Activated T-helper 17 cell treated with anti-CD3 and anti-CD28 coated beads, Interleukin-2, amount 50 U/mL, for 72 hours (primary cell): ENCODE results near the gene RGPD3. TPM values are rescaled to one million over a fixed set of nuclear protein-coding genes. Genes with fewer than 3 reads are reported as not detected.
A peak's percentile ranks its signal among the peaks of the same experiment; 100 is the strongest.
"Not testable (repeated sequence)": the region's sequence is repeated elsewhere in the genome, so short reads cannot be mapped to it uniquely, and the experiment has no call there.

Source experiments
- ATAC-seq: fragments of 150-1000 bp; cut with Tn5 transposase; replicated peaks from 2 replicates; pipeline ENCODE4 v1.10.0; 2021; ENCODE audit warnings: mild to moderate bottlenecking, moderate library complexity
- H3K27ac Mint-ChIP-seq: one replicate; pipeline ENCODE4 v1.8.0; 2022; ENCODE audit warnings: mixed read lengths
- H3K27me3 Mint-ChIP-seq: one replicate; pipeline ENCODE4 v1.8.0; 2022; ENCODE audit warnings: mixed read lengths
- H3K36me3 Mint-ChIP-seq: one replicate; pipeline ENCODE4 v1.8.0; 2022; ENCODE audit warnings: low read depth, mild to moderate bottlenecking, mixed read lengths
- H3K4me1 Mint-ChIP-seq: one replicate; pipeline ENCODE4 v1.8.0; 2022; ENCODE audit warnings: mixed read lengths
- H3K4me3 Mint-ChIP-seq: one replicate; pipeline ENCODE4 v1.8.0; 2022; ENCODE audit warnings: mild to moderate bottlenecking, mixed read lengths
- H3K9me3 Mint-ChIP-seq: one replicate; pipeline ENCODE4 v1.8.0; 2022; ENCODE audit warnings: mixed read lengths
- total RNA-seq, 2 donors: library from RNA; stranded (reverse); gene quantifications; one replicate each; pipeline ENCODE4 v1.2.3, GENCODE V29; 2022

Gene RGPD3
- total RNA-seq, 2 donors from 2014 or later: 0.26 to 0.35 TPM

DNA sequence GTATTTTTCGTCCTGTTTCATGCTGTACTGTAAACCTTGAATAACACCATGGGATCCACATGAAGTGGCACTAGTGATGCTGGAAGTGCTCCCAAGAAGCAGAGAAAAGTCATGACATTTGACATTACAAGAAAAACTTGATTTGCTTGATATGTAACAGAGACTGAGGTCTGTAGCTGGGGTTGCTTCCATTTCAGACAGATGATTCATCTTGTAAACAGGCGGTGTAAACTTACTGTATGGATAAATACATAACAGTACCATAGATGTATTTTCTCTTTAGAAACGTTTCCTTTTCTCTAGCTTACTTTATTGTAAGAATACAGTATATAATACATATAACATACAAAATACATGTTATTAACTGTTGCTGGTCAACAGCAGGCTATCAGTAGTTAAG lies 88.6 kb downstream of the RGPD3 start:
- not testable (repeated sequence) for H3K36me3 Mint-ChIP-seq, H3K9me3 Mint-ChIP-seq, H3K27me3 Mint-ChIP-seq, H3K27ac Mint-ChIP-seq, H3K4me3 Mint-ChIP-seq, ATAC-seq, H3K4me1 Mint-ChIP-seq

DNA sequence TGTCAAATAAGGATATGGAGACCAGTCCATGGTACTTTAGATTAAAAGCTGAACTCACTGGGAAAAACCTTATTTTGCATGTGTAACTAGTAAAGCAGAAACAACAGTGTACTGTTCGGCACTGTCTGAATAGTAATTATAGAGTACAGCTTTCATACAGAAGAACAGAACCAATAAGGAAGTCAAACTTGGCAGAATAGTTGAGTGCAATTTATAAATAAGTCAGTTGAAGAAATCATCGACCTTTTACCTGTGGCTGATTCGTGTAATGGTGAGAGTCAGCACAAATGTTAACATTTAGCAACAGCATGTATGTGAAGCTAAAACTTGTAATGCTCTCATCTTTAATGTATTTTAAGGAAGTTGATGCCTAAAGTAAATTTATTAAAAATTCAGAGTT lies 99.0 kb downstream of the RGPD3 start:
- not testable (repeated sequence) for H3K4me3 Mint-ChIP-seq, ATAC-seq, H3K9me3 Mint-ChIP-seq, H3K36me3 Mint-ChIP-seq, H3K27me3 Mint-ChIP-seq, H3K27ac Mint-ChIP-seq, H3K4me1 Mint-ChIP-seq

DNA sequence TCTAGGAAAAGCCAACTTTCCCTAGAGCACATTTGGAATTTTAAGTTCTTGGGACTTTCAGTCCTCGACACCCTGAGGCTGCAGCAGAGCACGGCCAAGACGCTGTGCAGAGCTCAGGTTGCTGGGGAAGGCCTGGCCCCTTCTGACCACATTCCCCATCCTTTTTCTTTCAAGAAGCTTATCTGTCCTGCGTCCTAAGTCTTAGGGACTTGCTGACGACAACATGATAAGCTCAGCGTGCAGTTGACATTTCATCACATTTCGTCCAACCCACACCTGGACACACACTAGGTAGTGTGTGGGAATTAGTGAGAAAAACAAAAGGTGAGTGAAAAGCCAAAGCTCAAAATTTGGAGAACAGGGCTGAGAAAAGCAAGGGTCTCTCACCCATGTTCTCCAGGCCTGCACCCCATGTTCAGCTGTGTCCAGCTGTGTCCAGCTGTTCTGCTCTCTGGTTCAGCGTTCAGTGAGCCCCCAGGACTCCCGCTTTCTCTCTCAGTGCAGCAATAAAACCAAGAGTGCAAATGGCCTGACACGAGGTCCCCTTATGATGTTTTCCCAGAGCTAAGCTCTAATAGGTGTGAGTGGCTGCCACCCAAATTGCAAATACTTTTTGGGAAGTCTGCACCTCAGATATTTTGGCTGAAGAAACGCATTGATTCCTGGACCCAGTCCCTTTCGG lies 101.9 kb downstream of the RGPD3 start:
- Mint-ChIP-seq H3K27ac (no peak overlapping the region), H3K27me3 (peaks cover 9% of the 10 kb centered on the region), H3K4me3 (no peak overlapping the region), H3K36me3 (no peaks in the 10 kb centered on the region), H3K9me3 (no peaks in the 10 kb centered on the region), H3K4me1 (no peaks in the 10 kb centered on the region)
- ATAC-seq: no peak

DNA sequence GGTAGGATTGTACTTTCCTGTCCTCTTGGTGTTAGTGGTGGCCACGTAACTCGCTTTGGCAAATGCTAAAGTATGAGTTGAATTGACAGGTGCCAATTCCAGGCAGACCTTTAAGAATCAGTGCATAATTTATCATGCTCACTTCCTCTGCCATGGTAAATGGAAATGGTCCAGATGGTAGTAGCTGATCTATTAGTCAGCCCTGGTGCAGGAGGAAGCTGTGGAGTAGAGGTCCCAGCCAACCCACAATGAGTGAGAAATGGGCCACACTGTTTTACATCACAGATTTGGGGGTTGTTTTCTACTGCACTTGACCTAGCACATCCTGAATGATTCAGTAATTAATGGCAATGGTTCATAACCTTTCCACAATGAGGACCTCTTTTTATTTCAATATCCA lies 104.4 kb downstream of the RGPD3 start:
- Mint-ChIP-seq H3K4me3 (no peak overlapping the region), H3K27me3 (peaks cover 16% of the 10 kb centered on the region), H3K27ac (no peak overlapping the region), H3K36me3 (no peaks in the 10 kb centered on the region), H3K4me1 (no peaks in the 10 kb centered on the region), H3K9me3 (no peaks in the 10 kb centered on the region)
- peak; percentile 62 for ATAC-seq

DNA sequence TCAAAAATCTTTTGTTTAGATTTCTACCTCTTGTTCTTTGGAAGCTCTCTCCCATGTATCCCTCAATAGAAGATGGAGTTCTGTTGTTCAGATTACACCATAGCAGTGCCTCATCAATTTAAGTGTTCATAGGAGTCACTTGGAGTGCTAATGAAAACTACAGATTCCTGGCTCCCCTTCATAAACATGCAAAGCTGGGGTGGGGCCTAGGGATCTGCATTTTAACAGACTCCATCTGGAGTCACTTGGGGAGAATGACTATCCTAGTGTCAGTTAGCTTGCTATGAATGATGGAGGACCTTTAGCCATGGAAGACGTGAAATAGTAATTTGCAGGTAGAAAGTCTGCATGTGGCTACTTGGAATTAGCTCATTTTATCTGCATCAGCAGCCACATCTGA lies 105.4 kb downstream of the RGPD3 start:
- H3K27me3 Mint-ChIP-seq: peaks cover 24% of the 10 kb centered on the region
- H3K4me3 Mint-ChIP-seq: no peak overlapping the region
- no peak overlapping the region for H3K27ac Mint-ChIP-seq
- no peaks in the 10 kb centered on the region for H3K4me1 Mint-ChIP-seq
- ATAC-seq: no peak
- no peaks in the 10 kb centered on the region for H3K36me3 Mint-ChIP-seq
- no peaks in the 10 kb centered on the region for H3K9me3 Mint-ChIP-seq

DNA sequence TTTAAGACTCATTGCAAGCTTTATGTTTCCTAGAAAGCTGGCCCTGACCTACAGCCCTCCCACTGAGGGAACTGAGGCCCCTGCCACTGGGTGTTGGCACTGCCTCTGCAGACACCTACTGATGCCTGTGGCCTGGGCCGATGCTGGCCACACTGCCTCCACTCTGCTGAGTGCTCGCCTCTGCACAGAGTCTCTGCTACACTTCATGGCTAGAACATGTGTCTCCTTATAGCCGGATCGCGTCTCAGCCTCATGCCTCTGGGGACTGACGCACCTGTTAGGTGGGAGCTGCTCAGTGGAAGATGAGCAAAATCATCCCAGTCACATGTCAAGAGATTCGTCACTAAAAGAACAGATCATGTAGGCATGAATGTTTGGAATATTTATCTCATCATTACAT lies 108.7 kb downstream of the RGPD3 start:
- no peaks in the 10 kb centered on the region for H3K9me3 Mint-ChIP-seq
- no peaks in the 10 kb centered on the region for H3K4me1 Mint-ChIP-seq
- H3K36me3 Mint-ChIP-seq: no peaks in the 10 kb centered on the region
- no peak overlapping the region for H3K27ac Mint-ChIP-seq
- H3K4me3 Mint-ChIP-seq: no peak overlapping the region
- peaks cover 24% of the 10 kb centered on the region for H3K27me3 Mint-ChIP-seq
- no peak for ATAC-seq

DNA sequence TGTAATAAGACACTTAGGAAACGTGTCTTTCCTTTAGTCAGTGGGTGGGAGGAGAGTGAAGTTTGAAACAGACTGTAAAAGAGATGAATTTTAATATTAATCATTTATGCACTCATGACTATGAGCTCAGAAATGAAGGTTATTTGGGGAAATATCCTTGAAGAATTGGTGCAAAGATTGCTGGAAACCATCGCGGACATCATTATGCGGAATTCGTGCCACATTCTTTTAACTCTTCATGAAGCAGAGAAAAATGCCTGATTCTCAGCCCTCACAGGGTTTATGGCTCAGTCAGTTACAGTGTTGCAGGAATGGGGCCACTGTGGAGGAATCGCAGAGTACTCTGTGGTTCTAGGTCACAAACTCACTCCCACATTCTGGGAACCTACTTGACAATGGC lies 109.7 kb downstream of the RGPD3 start:
- Mint-ChIP-seq H3K36me3 (no peaks in the 10 kb centered on the region), H3K27me3 (peaks cover 30% of the 10 kb centered on the region), H3K27ac (no peak overlapping the region), H3K4me1 (no peaks in the 10 kb centered on the region), H3K9me3 (no peaks in the 10 kb centered on the region), H3K4me3 (no peak overlapping the region)
- no peak for ATAC-seq

DNA sequence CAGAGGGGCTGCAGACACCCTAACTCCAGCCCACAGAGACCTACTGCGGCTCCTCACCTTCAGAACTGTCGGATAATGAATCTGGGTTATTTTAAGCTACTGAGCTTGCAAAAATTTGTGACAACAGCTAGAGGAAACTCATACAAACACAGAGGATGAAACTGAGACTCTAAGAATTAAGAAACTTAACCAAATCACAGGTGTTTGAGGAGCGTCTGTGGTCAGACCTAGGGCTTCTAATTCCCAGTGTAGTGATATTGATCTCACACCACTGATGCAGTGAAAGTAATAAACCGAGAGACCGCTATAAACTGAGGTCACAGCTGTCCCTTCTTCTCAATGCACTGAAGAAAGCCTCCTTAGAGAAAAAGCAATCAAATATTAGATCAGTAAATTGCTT lies 110.1 kb downstream of the RGPD3 start:
- ATAC-seq: no peak
- Mint-ChIP-seq H3K4me1 (no peaks in the 10 kb centered on the region), H3K36me3 (no peaks in the 10 kb centered on the region), H3K27ac (no peak overlapping the region), H3K27me3 (peaks cover 30% of the 10 kb centered on the region), H3K9me3 (no peaks in the 10 kb centered on the region), H3K4me3 (no peak overlapping the region)

DNA sequence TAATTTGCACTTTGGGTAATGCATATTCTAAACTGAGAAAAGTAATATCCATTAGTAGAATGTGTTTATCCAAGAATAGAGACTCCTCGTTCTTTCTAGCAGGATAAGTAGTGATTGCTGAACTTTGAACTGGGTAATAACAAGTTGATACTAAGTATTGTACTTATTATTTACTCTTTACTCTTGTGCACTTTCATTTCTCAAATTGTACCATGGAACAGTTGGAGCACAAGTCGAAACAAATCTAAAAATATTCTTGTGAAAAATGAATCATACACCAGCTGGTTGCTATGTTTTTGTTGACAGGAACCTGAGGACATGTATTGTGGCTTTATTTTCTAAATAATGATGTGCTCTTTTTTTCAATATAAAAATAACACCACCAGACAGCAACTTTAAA lies 111.9 kb downstream of the RGPD3 start:
- Mint-ChIP-seq H3K9me3 (no peaks in the 10 kb centered on the region), H3K27me3 (peaks cover 21% of the 10 kb centered on the region), H3K36me3 (no peaks in the 10 kb centered on the region), H3K4me1 (no peaks in the 10 kb centered on the region), H3K27ac (no peak overlapping the region), H3K4me3 (no peak overlapping the region)
- no peak for ATAC-seq

DNA sequence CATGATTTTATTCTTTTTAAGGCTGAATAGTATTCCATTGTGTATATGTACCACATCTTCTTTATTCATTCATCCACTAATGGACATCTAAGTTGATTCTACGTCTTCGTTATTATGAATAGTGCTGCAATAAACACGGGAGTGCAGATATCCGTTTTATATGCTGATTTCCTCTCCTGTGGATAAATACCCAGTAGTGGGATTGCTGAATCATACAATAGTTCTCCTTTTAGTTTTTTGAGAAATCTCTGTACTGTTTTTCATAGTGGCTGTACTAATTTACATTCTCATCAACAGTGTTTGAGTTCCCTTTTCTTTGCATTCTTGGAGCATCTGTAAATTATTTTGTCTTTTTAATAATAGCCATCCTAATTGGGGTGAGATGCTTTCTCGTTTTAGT lies 114.5 kb downstream of the RGPD3 start:
- H3K27me3 Mint-ChIP-seq: peaks cover 13% of the 10 kb centered on the region
- H3K36me3 Mint-ChIP-seq: no peaks in the 10 kb centered on the region
- H3K27ac Mint-ChIP-seq: no peak overlapping the region
- no peaks in the 10 kb centered on the region for H3K9me3 Mint-ChIP-seq
- H3K4me1 Mint-ChIP-seq: no peaks in the 10 kb centered on the region
- no peak overlapping the region for H3K4me3 Mint-ChIP-seq
- ATAC-seq: no peak

DNA sequence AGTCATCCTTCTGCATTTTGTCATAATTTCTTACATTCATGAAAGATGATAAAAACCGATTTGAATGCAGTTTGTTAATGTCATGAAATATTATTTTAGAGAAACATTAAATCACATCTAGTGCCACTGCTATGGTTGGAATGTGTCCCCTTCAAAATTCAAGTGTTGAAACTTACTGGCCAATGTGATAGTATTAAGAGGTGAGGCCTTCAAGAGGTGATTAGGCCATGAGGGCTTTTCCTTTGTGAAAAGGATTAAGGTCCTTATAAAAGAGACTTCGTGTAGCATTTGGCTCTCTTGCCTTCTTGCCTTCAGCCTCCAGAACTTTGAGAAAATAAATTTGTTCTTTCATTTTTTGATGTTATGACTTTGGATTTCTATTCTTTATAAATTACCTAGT lies 117.2 kb downstream of the RGPD3 start:
- Mint-ChIP-seq H3K4me3 (no peak overlapping the region), H3K4me1 (no peaks in the 10 kb centered on the region), H3K36me3 (no peaks in the 10 kb centered on the region), H3K27ac (no peak overlapping the region), H3K9me3 (no peaks in the 10 kb centered on the region), H3K27me3 (peaks cover 6% of the 10 kb centered on the region)
- no peak for ATAC-seq

DNA sequence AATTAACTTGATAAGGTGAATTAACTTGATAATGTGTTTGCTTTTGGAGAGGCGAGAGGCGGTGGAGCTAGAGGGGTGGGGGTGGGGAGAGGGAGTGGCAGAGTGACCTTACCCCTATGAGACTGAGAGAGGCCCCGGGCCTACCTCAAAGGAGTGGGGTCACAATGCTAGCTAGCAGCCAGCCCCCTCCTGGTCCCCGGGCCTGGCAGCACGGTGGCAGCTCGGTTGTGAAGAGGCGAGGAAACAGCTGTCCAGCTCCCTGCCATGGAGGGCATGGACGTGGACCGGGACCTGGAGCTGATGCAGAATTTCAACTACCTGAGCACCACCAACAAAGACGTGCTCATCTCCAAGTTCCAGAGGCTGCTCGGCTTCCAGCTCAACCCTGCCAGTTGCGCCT lies 123.9 kb downstream of the RGPD3 start:
- H3K36me3 Mint-ChIP-seq: no peaks in the 10 kb centered on the region
- H3K9me3 Mint-ChIP-seq: no peaks in the 10 kb centered on the region
- H3K27me3 Mint-ChIP-seq: no peaks in the 10 kb centered on the region
- no peak for ATAC-seq
- no peak overlapping the region for H3K27ac Mint-ChIP-seq
- H3K4me3 Mint-ChIP-seq: no peak overlapping the region
- no peaks in the 10 kb centered on the region for H3K4me1 Mint-ChIP-seq

DNA sequence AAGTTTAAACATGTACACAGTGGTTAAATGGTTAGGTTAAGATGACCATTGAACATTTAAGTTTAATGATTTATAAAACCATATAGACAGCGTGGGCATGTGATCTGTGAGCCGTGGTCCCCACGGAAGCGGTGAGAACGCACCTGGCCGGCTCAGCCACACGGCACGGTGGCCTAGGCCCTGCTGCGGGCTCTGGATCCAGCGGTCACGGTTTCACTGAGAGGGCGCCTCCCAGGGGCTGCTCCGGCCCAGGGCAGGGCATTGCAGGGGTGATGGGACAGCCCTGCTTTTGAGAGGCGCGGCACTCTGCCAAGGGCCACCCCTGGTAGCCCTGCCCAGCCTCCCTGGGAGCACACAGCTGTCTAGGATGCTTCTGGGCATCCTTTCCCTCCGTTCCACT lies 124.9 kb downstream of the RGPD3 start:
- Mint-ChIP-seq H3K4me1 (no peaks in the 10 kb centered on the region), H3K9me3 (no peaks in the 10 kb centered on the region), H3K4me3 (no peak overlapping the region), H3K36me3 (no peaks in the 10 kb centered on the region), H3K27ac (no peak overlapping the region), H3K27me3 (no peaks in the 10 kb centered on the region)
- ATAC-seq: no peak

DNA sequence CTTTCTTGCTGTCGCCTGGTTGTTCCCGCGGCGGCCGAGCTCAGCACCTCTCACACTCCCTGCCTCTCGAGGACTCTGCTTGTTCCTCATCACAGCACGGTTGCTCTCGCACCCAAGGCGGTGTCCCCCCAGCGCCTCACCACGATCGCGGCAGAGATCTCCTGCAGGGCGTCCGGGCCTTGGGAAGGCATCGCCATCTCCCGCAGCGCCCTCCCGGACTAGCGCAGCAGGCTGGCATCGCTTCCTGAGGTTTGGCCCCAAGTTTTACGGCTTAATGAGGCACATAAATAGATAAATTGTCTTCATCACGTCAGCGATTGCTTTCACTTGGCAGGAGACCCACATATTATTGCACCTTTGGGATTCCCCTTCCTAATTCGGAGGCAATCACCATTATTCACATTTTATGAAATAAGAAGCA lies 125.4 kb downstream of the RGPD3 start:
- no peaks in the 10 kb centered on the region for H3K36me3 Mint-ChIP-seq
- H3K27me3 Mint-ChIP-seq: no peaks in the 10 kb centered on the region
- ATAC-seq: no peak
- H3K4me1 Mint-ChIP-seq: no peaks in the 10 kb centered on the region
- no peak overlapping the region for H3K4me3 Mint-ChIP-seq
- no peaks in the 10 kb centered on the region for H3K9me3 Mint-ChIP-seq
- H3K27ac Mint-ChIP-seq: no peak overlapping the region

DNA sequence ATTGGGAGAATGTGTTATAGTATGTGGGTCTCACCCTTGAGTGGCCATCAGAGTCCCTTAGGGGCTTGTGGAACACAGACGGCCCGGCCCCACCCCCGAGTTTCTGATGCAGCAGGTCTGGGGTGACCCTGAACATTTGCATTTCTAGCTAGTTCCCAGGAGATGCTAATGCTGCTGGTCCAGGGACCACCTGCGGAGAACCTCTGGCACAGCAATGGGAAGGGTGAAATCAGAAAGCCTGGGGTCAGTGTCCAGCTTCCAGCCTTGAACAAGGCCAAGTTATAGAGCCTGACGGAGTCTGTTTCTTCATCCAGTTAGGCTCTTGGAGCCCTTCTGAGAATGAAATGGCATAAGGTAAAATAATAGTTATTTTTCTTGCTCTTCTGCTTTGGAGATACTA lies 126.5 kb downstream of the RGPD3 start:
- Mint-ChIP-seq H3K9me3 (no peaks in the 10 kb centered on the region), H3K4me3 (no peak overlapping the region), H3K27me3 (no peaks in the 10 kb centered on the region), H3K36me3 (no peaks in the 10 kb centered on the region), H3K4me1 (no peaks in the 10 kb centered on the region), H3K27ac (no peak overlapping the region)
- no peak for ATAC-seq
